Upper lobe of left lung (tissue), 6 donors: ENCODE data around the gene RUFY1. TPM values are rescaled to one million over a fixed set of nuclear protein-coding genes. Genes with fewer than 3 reads are reported as not detected.

Source experiments
- ATAC-seq, 2 donors: fragments of 200-7000 bp; cut with Tn5 transposase; one replicate each; pipeline ENCODE4 v1.9.1; 2022; ENCODE audit warnings: mild to moderate bottlenecking in 2 of 2, moderate library complexity in 2 of 2; ENCODE audit not compliant: low FRiP score in 2 of 2
- DNase-seq, 2 donors: peaks; one replicate each; pipeline ENCODE4 v3.0.0-alpha.2; 2019 to 2020
- H3K27ac ChIP-seq, 4 donors: fragments of 200-600 bp; sonication (generic); one replicate each; pipeline ENCODE4 v1.5.1; 2016 to 2019
- H3K27me3 ChIP-seq, 4 donors: fragments of 200-600 bp; sonication (generic); one replicate each; pipeline ENCODE4 v1.5.1; 2017 to 2019
- H3K36me3 ChIP-seq, 4 donors: fragments of 200-600 bp; sonication (generic); one replicate each; pipeline ENCODE4 v1.5.1; 2016 to 2019
- H3K4me1 ChIP-seq, 4 donors: fragments of 200-600 bp; sonication (generic); one replicate each; pipeline ENCODE4 v1.5.1; 2018 to 2019
- H3K4me3 ChIP-seq, 4 donors: fragments of 200-600 bp; sonication (generic); one replicate each; pipeline ENCODE4 v1.5.1; 2017 to 2019; ENCODE audit warnings: mild to moderate bottlenecking in 2 of 4, moderate library complexity in 1 of 4
- H3K9me3 ChIP-seq, 4 donors: fragments of 200-600 bp; sonication (generic); one replicate each; pipeline ENCODE4 v1.5.1; 2018 to 2019
- EP300 ChIP-seq, 4 donors: sonication (generic); formaldehyde crosslinking; IDR thresholded peaks; one replicate each; pipeline ENCODE4 v1.5.1; 2017; ENCODE audit warnings: antibody characterized with exemption in 4 of 4, control low read depth in 2 of 4
- POLR2A ChIP-seq, 4 donors: fragments of 450-650 bp; IDR thresholded peaks; one replicate each; pipeline ENCODE4 v1.5.1; 2016 to 2017; ENCODE audit warnings: antibody characterized with exemption in 4 of 4, mild to moderate bottlenecking in 2 of 4
- POLR2AphosphoS5 ChIP-seq, 2 donors: sonication (generic); formaldehyde crosslinking; IDR thresholded peaks; one replicate each; pipeline ENCODE4 v1.5.1; 2017; ENCODE audit warnings: antibody characterized with exemption in 2 of 2
- WGBS, 2 donors: methylation state at CpG; one replicate each; pipeline ENCODE4 v1.1.5; 2017 to 2018; 5-methylcytosine and 5-hydroxymethylcytosine counted together
- total RNA-seq, 6 donors: library from RNA; depleted of rRNA in 4 of 6; stranded (reverse); fragments of >200 nt in 4 of 6; gene quantifications; one replicate each; pipeline versions ENCODE4 v1.1.0 to v1.2.1, GENCODE V29; 2016 to 2021
- TF ChIP-seq, protein P1 (sequence below), 6 experiments: fragments of 450-650 bp in 4 of 6; fragments of 200-600 bp in 2 of 6; sonication (generic) in 2 of 6; IDR thresholded peaks; one replicate each; pipeline ENCODE4 v1.5.1; 2016 to 2019; ENCODE audit warnings: antibody characterized with exemption in 6 of 6
- donor health status: DM: no; HTN: no; CAD: no; lungs with moderate emphysema.
- donor health status: DM: no; HTN: yes; CAD: no; lungs with severe emphysema.

Gene RUFY1
- total RNA-seq, 6 donors from 2014 or later, result 42.3 to 128 (median 74.7) TPM

DNA sequence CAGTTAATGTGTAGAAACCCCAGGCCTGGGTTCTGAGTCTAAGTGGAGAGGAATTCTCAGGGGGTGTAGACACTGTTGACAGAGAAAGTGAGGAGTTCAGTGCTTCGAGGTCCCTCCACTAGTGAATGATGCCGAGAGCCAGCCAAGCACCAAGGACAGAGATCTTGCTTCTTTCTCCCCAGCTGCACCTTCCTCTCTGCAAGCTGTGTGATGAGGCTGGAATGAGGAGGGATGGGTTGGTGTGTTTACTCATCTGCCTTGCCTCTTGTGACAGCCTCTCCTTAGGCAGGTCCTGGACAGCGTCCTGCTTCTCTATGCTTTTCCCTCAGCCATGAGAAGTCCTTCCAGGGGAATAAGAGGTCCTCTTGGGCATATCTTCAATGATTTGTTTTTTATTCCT lies 37.8 kb downstream of the RUFY1 start:
- H3K4me3 ChIP-seq, result no peak overlapping the region
- no peaks in the 10 kb centered on the region for H3K4me1 ChIP-seq
- 87 to 93% methylated on average over 1 to 3 of the region's 3 CpGs for WGBS, 2 donors
- no peaks in the 10 kb centered on the region for H3K9me3 ChIP-seq
- no peak overlapping the region for H3K27ac ChIP-seq
- no peak for DNase-seq
- no peaks in the 10 kb centered on the region for H3K27me3 ChIP-seq
- no peak for TF ChIP-seq EP300 (IDR thresholded peaks at IDR 0.05)
- TF ChIP-seq POLR2AphosphoS5 (IDR thresholded peaks at IDR 0.05), result no peak
- TF ChIP-seq POLR2A (IDR thresholded peaks at IDR 0.05), result no peak
- TF ChIP-seq, protein P1, sequence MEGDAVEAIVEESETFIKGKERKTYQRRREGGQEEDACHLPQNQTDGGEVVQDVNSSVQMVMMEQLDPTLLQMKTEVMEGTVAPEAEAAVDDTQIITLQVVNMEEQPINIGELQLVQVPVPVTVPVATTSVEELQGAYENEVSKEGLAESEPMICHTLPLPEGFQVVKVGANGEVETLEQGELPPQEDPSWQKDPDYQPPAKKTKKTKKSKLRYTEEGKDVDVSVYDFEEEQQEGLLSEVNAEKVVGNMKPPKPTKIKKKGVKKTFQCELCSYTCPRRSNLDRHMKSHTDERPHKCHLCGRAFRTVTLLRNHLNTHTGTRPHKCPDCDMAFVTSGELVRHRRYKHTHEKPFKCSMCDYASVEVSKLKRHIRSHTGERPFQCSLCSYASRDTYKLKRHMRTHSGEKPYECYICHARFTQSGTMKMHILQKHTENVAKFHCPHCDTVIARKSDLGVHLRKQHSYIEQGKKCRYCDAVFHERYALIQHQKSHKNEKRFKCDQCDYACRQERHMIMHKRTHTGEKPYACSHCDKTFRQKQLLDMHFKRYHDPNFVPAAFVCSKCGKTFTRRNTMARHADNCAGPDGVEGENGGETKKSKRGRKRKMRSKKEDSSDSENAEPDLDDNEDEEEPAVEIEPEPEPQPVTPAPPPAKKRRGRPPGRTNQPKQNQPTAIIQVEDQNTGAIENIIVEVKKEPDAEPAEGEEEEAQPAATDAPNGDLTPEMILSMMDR (IDR thresholded peaks at IDR 0.05), result no peak
- peaks cover 36 to 90% (median 68%) of the 10 kb centered on the region in 4 donors for H3K36me3 ChIP-seq
- no peak for ATAC-seq

DNA sequence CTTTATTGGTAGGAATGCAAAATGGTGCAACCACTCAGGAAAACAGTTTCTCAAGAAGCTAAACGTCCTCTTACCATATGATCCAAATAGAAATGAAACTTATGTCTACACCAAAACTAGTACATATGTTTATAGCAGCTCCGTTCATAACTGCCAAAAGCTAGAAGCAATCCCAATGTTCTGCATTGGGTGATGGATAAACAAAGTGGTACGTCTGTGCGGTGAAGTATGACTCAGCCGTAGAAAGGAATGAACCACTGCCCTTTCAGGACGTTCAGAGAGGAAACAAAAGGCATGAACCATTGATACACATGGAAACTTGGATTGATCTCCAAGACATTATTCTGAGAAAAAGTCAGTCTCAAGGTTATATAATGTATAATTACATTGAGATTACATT lies 45.6 kb downstream of the RUFY1 start:
- 76 to 82% methylated on average over 6 of the region's 6 CpGs for WGBS, 2 donors
- Histone ChIP-seq H3K4me3 (no peak overlapping the region), H3K27ac (no peak overlapping the region), H3K9me3 (no peaks in the 10 kb centered on the region), H3K36me3 (peaks cover 25 to 95% (median 84%) of the 10 kb centered on the region in 4 donors), H3K4me1 (peaks cover 0 to 4% (median 0%) of the 10 kb centered on the region in 4 donors), H3K27me3 (no peaks in the 10 kb centered on the region)
- TF ChIP-seq, protein P1 (IDR thresholded peaks at IDR 0.05), result no peak
- TF ChIP-seq EP300 (IDR thresholded peaks at IDR 0.05) (no peak), POLR2A (IDR thresholded peaks at IDR 0.05) (no peak), POLR2AphosphoS5 (IDR thresholded peaks at IDR 0.05) (no peak)
- DNase-seq, result no peak
- ATAC-seq, result no peak

DNA sequence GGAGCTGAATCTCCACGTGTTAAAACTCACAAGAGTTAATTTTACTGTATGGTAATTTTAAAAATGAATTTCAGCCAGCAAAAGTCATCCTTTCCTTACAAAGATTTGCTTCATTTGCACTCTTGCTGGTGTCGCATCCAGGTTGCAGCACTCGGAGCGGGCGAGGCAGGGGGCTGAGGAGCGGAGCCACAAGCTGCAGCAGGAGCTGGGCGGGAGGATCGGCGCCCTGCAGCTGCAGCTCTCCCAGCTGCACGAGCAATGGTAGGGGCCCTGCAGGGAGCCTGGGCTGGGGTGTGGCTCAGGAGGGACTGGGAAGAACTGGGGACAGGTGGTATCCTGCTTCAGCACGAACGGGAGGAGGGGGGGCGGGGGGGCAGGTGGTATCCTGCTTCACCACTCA lies 46.1 kb downstream of the RUFY1 start:
- peak in 1 of 2 donors; percentile 69 for DNase-seq
- Histone ChIP-seq H3K4me3 (no peak overlapping the region), H3K9me3 (no peaks in the 10 kb centered on the region), H3K27me3 (no peaks in the 10 kb centered on the region), H3K27ac (no peak overlapping the region), H3K36me3 (peaks cover 25 to 95% (median 82%) of the 10 kb centered on the region in 4 donors), H3K4me1 (peaks cover 0 to 4% (median 0%) of the 10 kb centered on the region in 4 donors)
- no peak for ATAC-seq
- WGBS, 2 donors, result 83 to 91% methylated on average over 10 to 13 of the region's 13 CpGs
- TF ChIP-seq POLR2AphosphoS5 (IDR thresholded peaks at IDR 0.05) (no peak), EP300 (IDR thresholded peaks at IDR 0.05) (no peak), POLR2A (IDR thresholded peaks at IDR 0.05) (no peak)
- TF ChIP-seq, protein P1 (IDR thresholded peaks at IDR 0.05), result no peak

DNA sequence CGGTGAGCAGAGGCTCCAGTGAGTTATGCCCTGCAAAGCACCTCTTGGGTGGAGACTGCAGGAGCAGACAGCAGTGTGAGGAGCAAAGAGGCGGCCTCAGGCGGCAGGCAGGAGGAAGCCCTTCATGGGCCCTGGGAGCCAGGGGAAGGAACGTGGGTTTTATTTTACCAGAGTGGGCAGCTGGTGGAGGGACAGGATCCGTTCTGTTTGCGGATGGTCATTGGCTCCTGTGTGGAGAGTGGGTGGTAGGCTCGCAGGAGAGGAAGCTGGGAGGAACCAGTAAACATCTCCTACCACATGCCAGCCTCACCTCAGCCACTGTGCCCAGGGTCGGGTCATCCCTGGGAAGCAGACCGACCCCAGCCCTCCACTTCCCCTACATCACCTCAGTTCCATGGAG lies 48.7 kb downstream of the RUFY1 start:
- Histone ChIP-seq H3K27me3 (no peaks in the 10 kb centered on the region), H3K36me3 (peaks cover 13 to 94% (median 78%) of the 10 kb centered on the region in 4 donors), H3K27ac (no peak overlapping the region), H3K4me3 (no peak overlapping the region), H3K9me3 (no peaks in the 10 kb centered on the region), H3K4me1 (peaks cover 0 to 5% (median 0%) of the 10 kb centered on the region in 4 donors)
- TF ChIP-seq POLR2AphosphoS5 (IDR thresholded peaks at IDR 0.05), result no peak
- no peak for TF ChIP-seq POLR2A (IDR thresholded peaks at IDR 0.05)
- TF ChIP-seq EP300 (IDR thresholded peaks at IDR 0.05), result no peak
- TF ChIP-seq, protein P1 (IDR thresholded peaks at IDR 0.05), result no peak
- ATAC-seq, result peak in 1 of 2 donors; percentile 3
- no peak for DNase-seq
- WGBS, 2 donors, result 92 to 93% methylated on average over 8 of the region's 9 CpGs

DNA sequence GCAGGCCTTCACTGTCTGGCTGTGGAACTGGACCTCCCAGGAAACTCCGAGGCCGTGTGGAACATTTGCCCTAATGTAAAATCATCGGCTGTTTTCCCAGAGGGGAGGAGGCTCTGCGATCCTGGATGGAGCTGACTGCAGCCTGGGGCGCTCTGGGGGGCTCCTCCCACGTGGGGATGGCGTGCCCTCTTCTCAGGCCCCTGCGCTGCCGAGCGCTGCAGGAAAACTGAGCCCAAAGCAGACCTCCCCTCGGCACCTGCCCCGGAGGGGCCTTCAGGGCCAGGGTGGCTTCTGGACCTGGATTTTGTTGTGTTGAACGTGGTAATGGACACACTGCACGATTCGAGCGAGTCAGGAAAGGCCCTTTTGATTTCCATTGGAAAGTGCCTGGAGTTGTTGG lies 49.2 kb downstream of the RUFY1 start:
- H3K27ac ChIP-seq, result no peak overlapping the region

More for the DNA sequence above, 49.2 kb downstream of the RUFY1 start:
- peaks cover 0 to 10% (median 0%) of the 10 kb centered on the region in 4 donors for H3K4me1 ChIP-seq
- no peaks in the 10 kb centered on the region for H3K27me3 ChIP-seq
- no peak overlapping the region for H3K4me3 ChIP-seq
- 92 to 96% methylated on average over 15 to 16 of the region's 16 CpGs for WGBS, 2 donors
- peaks cover 13 to 96% (median 80%) of the 10 kb centered on the region in 4 donors for H3K36me3 ChIP-seq
- no peak for TF ChIP-seq EP300 (IDR thresholded peaks at IDR 0.05)
- TF ChIP-seq, protein P1 (IDR thresholded peaks at IDR 0.05), result no peak
- TF ChIP-seq POLR2AphosphoS5 (IDR thresholded peaks at IDR 0.05), result no peak
- no peak for TF ChIP-seq POLR2A (IDR thresholded peaks at IDR 0.05)
- H3K9me3 ChIP-seq, result no peaks in the 10 kb centered on the region
- DNase-seq, result peak in 1 of 2 donors; percentile 59
- ATAC-seq, result peak in 1 of 2 donors; percentile 6
